ENCODE data around the gene PCYT2.

Gene PCYT2

GRCh38 chr17:81942167-81942553 is 31.0 kb upstream of the PCYT2 start:
- DNase-seq (ENCODE audit: low read depth), result no peak

GRCh38 chr17:81941484-81942166 is 30.4 kb upstream of the PCYT2 start:
- DNase-seq (ENCODE audit: low read depth), result no peak

GRCh38 chr17:81940538-81941483 is 29.6 kb upstream of the PCYT2 start:
- no peak for DNase-seq (ENCODE audit: low read depth)

- DNase-seq (ENCODE audit: low read depth), result no peak
Observed at GRCh38 chr17:81939881-81940385, 28.7 kb upstream of the PCYT2 start.

- DNase-seq (ENCODE audit: low read depth), result no peak
Observed at GRCh38 chr17:81939218-81939617, 28.0 kb upstream of the PCYT2 start.

- DNase-seq (ENCODE audit: low read depth), result no peak
Observed at GRCh38 chr17:81935709-81936084, 24.5 kb upstream of the PCYT2 start.

- no peak for DNase-seq (ENCODE audit: low read depth)
Observed at GRCh38 chr17:81934850-81935708, 23.9 kb upstream of the PCYT2 start.

GRCh38 chr17:81934098-81934757 is 23.0 kb upstream of the PCYT2 start:
- no peak for DNase-seq (ENCODE audit: low read depth)

- DNase-seq (ENCODE audit: low read depth), result no peak
Observed at GRCh38 chr17:81933178-81933699, 22.0 kb upstream of the PCYT2 start.

- no peak for DNase-seq (ENCODE audit: low read depth)
Observed at GRCh38 chr17:81932333-81932983, 21.3 kb upstream of the PCYT2 start.

- DNase-seq (ENCODE audit: low read depth), result no peak
Observed at GRCh38 chr17:81931557-81932332, 20.5 kb upstream of the PCYT2 start.

- DNase-seq (ENCODE audit: low read depth), result no peak
Observed at GRCh38 chr17:81931189-81931556, 20.0 kb upstream of the PCYT2 start.

GRCh38 chr17:81930142-81931125 is 19.2 kb upstream of the PCYT2 start:
- no peak for DNase-seq (ENCODE audit: low read depth)

- DNase-seq (ENCODE audit: low read depth), result no peak
Observed at GRCh38 chr17:81929253-81930141, 18.3 kb upstream of the PCYT2 start.

GRCh38 chr17:81928544-81929252 is 17.5 kb upstream of the PCYT2 start:
- no peak for DNase-seq (ENCODE audit: low read depth)

GRCh38 chr17:81927653-81928543 is 16.7 kb upstream of the PCYT2 start, which contains the start of gene MAFG:
TSS of gene MAFG (minus strand) at chr17:81927735. CDS start at chr17:81923185, 4,550 bp downstream.
- DNase-seq (ENCODE audit: low read depth), result peak; percentile 41

Measured in HS-27A (cell line).